Nucleus accumbens (tissue), 56 donors: Measurements from ENCODE around the gene CPEB3.

Source experiments
- DNase-seq, 56 donors: peaks; one replicate each; lab custom pipeline; 2025; lab: John Stamatoyannopoulos, UW

Gene CPEB3

GRCh38 chr10:92274071-92274470 lies 16.8 kb downstream of the CPEB3 start:
- DNase-seq = no peak

GRCh38 chr10:92268748-92269147 lies 22.1 kb downstream of the CPEB3 start:
- DNase-seq = no peak

- no peak for DNase-seq
These were observed 23.5 kb downstream of the CPEB3 start for GRCh38 chr10:92267343-92267742.

- no peak for DNase-seq
These were observed 25.1 kb downstream of the CPEB3 start for GRCh38 chr10:92265687-92266258.

- DNase-seq = no peak
These were observed 26.6 kb downstream of the CPEB3 start for GRCh38 chr10:92264249-92264648.

- no peak for DNase-seq
These were observed 27.5 kb downstream of the CPEB3 start for GRCh38 chr10:92263396-92263795.

GRCh38 chr10:92248566-92248965 lies 42.3 kb downstream of the CPEB3 start:
- DNase-seq = no peak

GRCh38 chr10:92244796-92245195 lies 46.1 kb downstream of the CPEB3 start:
- no peak for DNase-seq

- DNase-seq = peak in 51 of 56 donors; percentile 1 to 89 (median 45)
These were observed 47.8 kb downstream of the CPEB3 start for GRCh38 chr10:92242910-92243671.

GRCh38 chr10:92242380-92242779 lies 48.5 kb downstream of the CPEB3 start:
- DNase-seq = no peak

GRCh38 chr10:92241501-92241900 lies 49.4 kb downstream of the CPEB3 start:
- DNase-seq = no peak

GRCh38 chr10:92241158-92241500 lies 49.7 kb downstream of the CPEB3 start:
- DNase-seq = peak in 29 of 56 donors; percentile 8 to 64 (median 32)

GRCh38 chr10:92240289-92241157 lies 50.4 kb downstream of the CPEB3 start:
- peak in 51 of 56 donors; percentile 22 to 84 (median 64) for DNase-seq

- peak in 47 of 56 donors; percentile 17 to 78 (median 48) for DNase-seq
These were observed 51.1 kb downstream of the CPEB3 start for GRCh38 chr10:92239600-92240288.

- peak in 19 of 56 donors; percentile 22 to 70 (median 46) for DNase-seq
These were observed 51.7 kb downstream of the CPEB3 start for GRCh38 chr10:92239151-92239599.

GRCh38 chr10:92238586-92239098 lies 52.2 kb downstream of the CPEB3 start:
- DNase-seq = peak in 36 of 56 donors; percentile 2 to 64 (median 28)

- peak in 21 of 56 donors; percentile 1 to 40 (median 9) for DNase-seq
These were observed 52.8 kb downstream of the CPEB3 start for GRCh38 chr10:92238054-92238585.

- DNase-seq = no peak
These were observed 59.7 kb downstream of the CPEB3 start for GRCh38 chr10:92231196-92231595.

GRCh38 chr10:92222603-92223262 lies 68.1 kb downstream of the CPEB3 start:
- DNase-seq = no peak
